22Rv1 (cell line): ENCODE results near the gene CA10.

Source experiments
- H3K27ac ChIP-seq: fragments of 450-650 bp; 2 replicates; pipeline ENCODE4 v1.5.1; 2017
- CTCF ChIP-seq: fragments of 450-650 bp; IDR thresholded peaks from 2 replicates; pipeline ENCODE4 v1.5.1; 2017; ENCODE audit warnings: mild to moderate bottlenecking
- ZFX ChIP-seq: fragments of 450-650 bp; IDR thresholded peaks from 2 replicates; pipeline ENCODE4 v1.6.1; 2017; ENCODE audit warnings: antibody characterized with exemption, borderline replicate concordance

CA10 gene

GRCh38 chr17:51888816-51889215 is 269.7 kb downstream of the CA10 start:
- no peak for TF ChIP-seq ZFX
- no peak overlapping the region for H3K27ac ChIP-seq

- no peak for TF ChIP-seq ZFX
- no peak for TF ChIP-seq CTCF
- no peak overlapping the region for H3K27ac ChIP-seq
These were observed 281.5 kb downstream of the CA10 start for GRCh38 chr17:51876986-51877385.

- H3K27ac ChIP-seq: no peak overlapping the region
These were observed 285.2 kb downstream of the CA10 start for GRCh38 chr17:51873302-51873701.

DNA sequence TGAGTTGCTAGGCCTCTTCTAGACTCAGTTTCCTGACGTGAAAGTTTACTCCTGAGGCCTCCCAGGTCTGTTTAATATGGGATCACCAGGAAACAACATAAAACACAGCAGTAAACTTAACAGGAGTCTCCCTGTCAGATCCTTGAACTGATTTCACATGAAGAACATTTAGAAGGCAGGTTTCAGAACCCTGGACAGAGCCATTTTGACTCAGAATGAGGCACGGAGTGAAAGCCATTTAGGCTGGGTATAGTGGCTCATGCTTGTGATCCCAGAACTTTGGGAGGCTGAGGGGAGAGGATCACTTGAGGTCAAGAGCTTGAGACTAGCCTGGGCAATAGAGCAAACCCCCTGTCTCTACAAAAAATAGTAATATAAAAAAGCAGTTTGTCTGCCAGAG is 289.1 kb downstream of the CA10 start:
- H3K27ac ChIP-seq: no peak overlapping the region
- TF ChIP-seq ZFX: no peak
- TF ChIP-seq CTCF: no peak

More at GRCh38 chr17:51873302-51873701, 285.2 kb downstream of the CA10 start:
- TF ChIP-seq CTCF: no peak
- no peak for TF ChIP-seq ZFX

DNA sequence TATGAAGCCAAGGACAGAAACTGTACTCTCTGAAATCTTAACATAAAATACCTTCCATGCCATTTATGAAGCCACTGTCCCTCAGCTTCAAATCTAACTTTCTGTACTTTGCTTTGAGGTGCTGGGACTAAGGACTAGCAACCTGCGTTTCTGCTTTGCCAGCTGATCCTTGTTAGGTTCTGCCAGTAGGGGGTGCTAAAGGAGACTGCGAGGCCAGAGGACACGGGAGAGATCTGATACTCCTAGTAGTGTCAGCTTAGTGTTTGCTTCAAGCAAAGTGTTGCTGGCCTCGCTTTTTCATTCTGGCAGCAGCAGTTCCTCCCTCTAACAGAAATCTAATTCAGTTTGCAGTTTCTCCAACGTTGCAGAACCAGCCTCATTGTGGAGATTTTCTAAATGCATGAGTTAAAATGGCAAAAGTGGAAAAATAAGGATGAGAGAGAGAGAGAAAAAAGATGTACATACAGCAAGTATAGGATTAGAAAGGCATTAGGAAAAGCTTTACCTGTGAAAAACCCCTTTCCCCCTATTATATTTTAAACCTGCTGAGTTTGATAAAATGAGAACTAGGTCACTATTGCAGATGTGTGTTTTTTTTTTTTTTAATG is 297.5 kb downstream of the CA10 start:
- no peak overlapping the region for H3K27ac ChIP-seq
- no peak for TF ChIP-seq ZFX
- peak; percentile 87 for TF ChIP-seq CTCF

DNA sequence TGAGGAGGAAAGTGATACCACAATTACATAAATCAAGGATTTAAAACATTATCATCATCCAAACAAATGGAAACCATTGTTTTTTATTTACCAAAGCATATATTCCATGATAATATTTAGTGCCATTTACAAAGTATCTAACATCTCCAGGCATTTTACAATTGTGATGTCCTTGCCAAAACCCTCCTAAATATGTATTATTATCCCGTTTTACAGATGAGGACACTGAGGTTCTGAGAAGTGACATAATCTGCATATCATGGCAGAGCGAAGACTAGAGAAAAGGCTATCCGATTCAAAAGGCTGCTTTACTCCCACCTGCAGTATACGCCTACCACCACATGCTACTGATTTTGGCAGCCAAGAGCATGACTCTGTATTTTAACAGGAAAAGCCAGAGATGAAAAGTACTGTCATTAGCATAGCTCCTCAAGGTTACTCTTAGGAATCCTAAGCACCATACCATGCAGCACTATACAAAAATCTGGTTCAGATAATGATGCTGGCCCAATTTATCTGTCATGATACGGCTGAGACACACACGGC is 301.4 kb downstream of the CA10 start:
- H3K27ac ChIP-seq: no peak overlapping the region
- no peak for TF ChIP-seq ZFX
- no peak for TF ChIP-seq CTCF

DNA sequence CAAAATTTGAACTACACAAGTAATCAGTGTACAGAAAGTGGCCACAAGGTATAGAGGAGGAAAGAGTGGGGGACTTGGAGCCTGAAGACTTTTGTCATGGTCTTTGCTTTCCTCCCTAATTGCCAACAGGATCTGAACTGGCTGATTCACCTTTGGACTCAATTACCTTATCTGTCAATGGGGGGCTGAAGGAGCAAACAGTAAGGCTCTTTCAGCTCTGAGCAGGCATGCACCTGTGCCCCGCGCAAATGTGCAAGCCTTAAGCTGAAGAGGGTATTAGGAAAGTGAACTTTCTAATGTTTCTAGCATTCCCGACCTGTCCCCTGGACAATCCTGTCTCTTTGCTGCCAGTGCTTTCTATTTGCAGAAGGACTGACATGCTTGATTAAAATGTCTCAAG is 302.7 kb downstream of the CA10 start:
- no peak for TF ChIP-seq ZFX
- no peak for TF ChIP-seq CTCF
- no peak overlapping the region for H3K27ac ChIP-seq

DNA sequence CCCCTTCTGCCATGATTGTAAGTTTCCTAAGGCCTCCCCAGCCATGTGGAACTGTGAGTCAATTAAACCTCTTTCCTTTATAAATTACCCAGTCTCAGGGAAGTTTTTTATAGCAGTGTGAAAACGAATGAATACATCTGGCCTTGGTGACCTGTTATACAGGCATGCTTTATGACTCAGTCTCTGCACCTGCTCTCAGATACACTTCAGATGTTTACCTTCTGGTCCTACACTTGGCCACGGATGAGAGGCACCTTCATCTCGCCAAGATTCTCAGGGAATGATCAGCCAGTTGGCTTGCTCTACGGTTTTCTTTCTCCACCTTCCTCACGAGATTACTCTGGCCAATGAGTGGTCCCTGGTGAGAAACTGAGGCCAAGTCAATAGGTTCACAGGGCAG is 304.7 kb downstream of the CA10 start:
- TF ChIP-seq ZFX: no peak
- no peak for TF ChIP-seq CTCF
- no peak overlapping the region for H3K27ac ChIP-seq
